BJ (cell line): ENCODE results near the gene NCR3LG1. TPM values are rescaled to one million over a fixed set of nuclear protein-coding genes. Genes with fewer than 3 reads are reported as not detected.

ENCODE experiments used
- CTCF ChIA-PET: fragments of 350-600 bp; formaldehyde crosslinking; extraction: SDS; loops from one replicate; lab custom pipeline; 2021; ENCODE audit warnings: antibody characterized with exemption, inconsistent platforms; lab: Yijun Ruan, JAX
- POLR2A ChIA-PET: fragments of 300-600 bp; sonication (Branson Sonifier 250); formaldehyde crosslinking; extraction: SDS; loops from one replicate; lab custom pipeline; 2021; ENCODE audit warnings: antibody characterized with exemption; lab: Charles Lee
- DNase-seq: peaks from one replicate; pipeline ENCODE4 v3.0.0-alpha.2; 2011; ENCODE audit warnings: low read depth
- H3K27me3 ChIP-seq: 2 replicates; pipeline ENCODE4 v1.6.0; 2011; ENCODE audit warnings: low read length; ENCODE audit not compliant: control insufficient read depth, insufficient read depth
- H3K36me3 ChIP-seq: 2 replicates; pipeline ENCODE4 v1.5.1; 2011; ENCODE audit warnings: low read length; ENCODE audit not compliant: control insufficient read depth, insufficient read depth
- H3K4me3 ChIP-seq: 2 replicates; pipeline ENCODE4 v1.5.1; 2011; ENCODE audit warnings: low read depth, mild to moderate bottlenecking, control low read depth, low read length
- polyA plus RNA-seq: library from polyadenylated mRNA; depleted of rRNA; stranded (reverse); fragments of >200 nt; gene quantifications from 2 replicates; pipeline ENCODE4 v1.2.3, GENCODE V29; 2011
- TF ChIP-seq, protein P1 (sequence below): IDR thresholded peaks from 2 replicates; pipeline ENCODE4 v1.5.1; 2011; ENCODE audit warnings: low read depth, mild to moderate bottlenecking, control low read depth, inconsistent platforms, low read length, moderate library complexity; ENCODE audit not compliant: insufficient read depth

The NCR3LG1 gene
- polyA plus RNA-seq, 1 experiment: 1.5 TPM

GRCh38 chr11:17414317-17414737 lies 62.7 kb downstream of the NCR3LG1 start:
- CTCF ChIA-PET: no interaction called here
- no peaks in the 10 kb centered on the region for H3K36me3 ChIP-seq
- TF ChIP-seq, protein P1, sequence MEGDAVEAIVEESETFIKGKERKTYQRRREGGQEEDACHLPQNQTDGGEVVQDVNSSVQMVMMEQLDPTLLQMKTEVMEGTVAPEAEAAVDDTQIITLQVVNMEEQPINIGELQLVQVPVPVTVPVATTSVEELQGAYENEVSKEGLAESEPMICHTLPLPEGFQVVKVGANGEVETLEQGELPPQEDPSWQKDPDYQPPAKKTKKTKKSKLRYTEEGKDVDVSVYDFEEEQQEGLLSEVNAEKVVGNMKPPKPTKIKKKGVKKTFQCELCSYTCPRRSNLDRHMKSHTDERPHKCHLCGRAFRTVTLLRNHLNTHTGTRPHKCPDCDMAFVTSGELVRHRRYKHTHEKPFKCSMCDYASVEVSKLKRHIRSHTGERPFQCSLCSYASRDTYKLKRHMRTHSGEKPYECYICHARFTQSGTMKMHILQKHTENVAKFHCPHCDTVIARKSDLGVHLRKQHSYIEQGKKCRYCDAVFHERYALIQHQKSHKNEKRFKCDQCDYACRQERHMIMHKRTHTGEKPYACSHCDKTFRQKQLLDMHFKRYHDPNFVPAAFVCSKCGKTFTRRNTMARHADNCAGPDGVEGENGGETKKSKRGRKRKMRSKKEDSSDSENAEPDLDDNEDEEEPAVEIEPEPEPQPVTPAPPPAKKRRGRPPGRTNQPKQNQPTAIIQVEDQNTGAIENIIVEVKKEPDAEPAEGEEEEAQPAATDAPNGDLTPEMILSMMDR: no peak
- no peak for DNase-seq
- peaks cover 10% of the 10 kb centered on the region for H3K27me3 ChIP-seq
- POLR2A ChIA-PET: no interaction called here
- H3K4me3 ChIP-seq: no peak overlapping the region

GRCh38 chr11:17414992-17415391 lies 63.4 kb downstream of the NCR3LG1 start:
- ChIA-PET POLR2A (no interaction called here), CTCF (no interaction called here)
- TF ChIP-seq, protein P1: no peak
- no peak for DNase-seq
- H3K36me3 ChIP-seq: no peaks in the 10 kb centered on the region
- H3K4me3 ChIP-seq: no peak overlapping the region
- peaks cover 12% of the 10 kb centered on the region for H3K27me3 ChIP-seq

DNA sequence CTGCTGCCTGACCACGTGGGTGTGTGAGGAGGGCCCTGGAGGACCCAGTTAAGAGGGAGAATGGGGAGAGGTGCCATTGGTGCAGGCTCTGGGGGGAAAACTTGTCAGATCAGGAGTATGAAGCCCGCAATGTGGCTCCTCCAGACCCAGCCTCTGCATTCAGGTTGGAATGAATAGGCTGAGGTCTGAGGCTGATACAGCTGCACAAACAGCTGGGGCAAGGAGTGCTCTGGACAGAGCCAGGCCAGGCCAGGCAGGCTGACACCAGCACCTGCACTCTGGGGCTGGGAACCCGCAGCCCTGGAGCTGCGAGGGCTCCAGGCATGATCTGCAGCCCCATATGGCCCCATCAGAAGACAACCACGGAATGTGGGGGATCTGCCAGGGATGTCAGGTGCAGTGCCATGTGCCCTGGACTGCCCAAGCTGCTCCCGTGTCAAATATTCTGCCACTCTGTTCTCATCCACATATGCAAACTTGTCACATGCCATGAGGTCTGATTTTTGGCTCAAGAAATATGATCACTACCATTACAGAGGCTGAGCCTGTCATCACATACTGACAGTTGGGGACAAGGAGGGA lies 64.0 kb downstream of the NCR3LG1 start:
- no peaks in the 10 kb centered on the region for H3K36me3 ChIP-seq
- no peak for DNase-seq
- ChIA-PET POLR2A (no interaction called here), CTCF (interaction anchor here (1.2 kb wide), 1 partner anchor 18 kb away, joined by 3 read pairs; no protein-coding TSS in a partner anchor)
- peaks cover 17% of the 10 kb centered on the region for H3K27me3 ChIP-seq
- TF ChIP-seq, protein P1: no peak
- H3K4me3 ChIP-seq: no peak overlapping the region

- Histone ChIP-seq H3K27me3 (peaks cover 18% of the 10 kb centered on the region), H3K36me3 (no peaks in the 10 kb centered on the region), H3K4me3 (no peak overlapping the region)
- DNase-seq: no peak
- ChIA-PET CTCF (interaction anchor here (1.2 kb wide), 1 partner anchor 18 kb away, joined by 3 read pairs; no protein-coding TSS in a partner anchor), POLR2A (no interaction called here)
- TF ChIP-seq, protein P1: no peak
These were observed 64.9 kb downstream of the NCR3LG1 start for GRCh38 chr11:17416492-17416891.

- no peak for DNase-seq
- Histone ChIP-seq H3K36me3 (no peaks in the 10 kb centered on the region), H3K27me3 (peaks cover 21% of the 10 kb centered on the region), H3K4me3 (no peak overlapping the region)
- TF ChIP-seq, protein P1: no peak
- ChIA-PET POLR2A (no interaction called here), CTCF (interaction anchor here (2.2 to 2.6 kb wide), 2 partner anchors 12 to 29 kb away, joined by 6 to 8 read pairs; no protein-coding TSS in a partner anchor)
These were observed 67.0 kb downstream of the NCR3LG1 start for GRCh38 chr11:17418444-17419081.
